OCI-LY1 (cell line): ENCODE data around the gene STX11.

Experiments used
- H2AFZ ChIP-seq: fragments of 200-600 bp; sonication (generic), shearing (Covaris generic); 2 replicates; pipeline ENCODE4 v1.6.0; 2014; ENCODE audit warnings: antibody characterized with exemption, mild to moderate bottlenecking, low read length
- H3F3A ChIP-seq: fragments of 200-600 bp; sonication (generic), shearing (Covaris generic); 2 replicates; pipeline ENCODE4 v1.6.0; 2014; ENCODE audit warnings: mild to moderate bottlenecking, antibody characterized with exemption, low read length, moderate library complexity; ENCODE audit not compliant: insufficient read depth
- H3K27ac ChIP-seq: fragments of 200-600 bp; sonication (generic); 2 replicates; pipeline ENCODE4 v1.5.1; 2014; ENCODE audit warnings: low read length, mixed run types, mild to moderate bottlenecking, low read depth; ENCODE audit not compliant: poor library complexity, severe bottlenecking
- H3K27me3 ChIP-seq: fragments of 200-600 bp; sonication (generic); 2 replicates; pipeline ENCODE4 v1.6.0; 2014; ENCODE audit warnings: antibody characterized with exemption, mild to moderate bottlenecking, low read length, moderate library complexity; ENCODE audit not compliant: insufficient read depth
- H3K36me3 ChIP-seq: fragments of 200-600 bp; sonication (generic); 2 replicates; pipeline ENCODE4 v1.6.1; 2014; ENCODE audit warnings: mild to moderate bottlenecking, antibody characterized with exemption, low read length, moderate library complexity, mixed read lengths; ENCODE audit not compliant: insufficient read depth
- H3K4me1 ChIP-seq: fragments of 200-600 bp; sonication (generic); 2 replicates; pipeline ENCODE4 v1.5.1; 2014; ENCODE audit warnings: mild to moderate bottlenecking, low read length, moderate library complexity; ENCODE audit not compliant: insufficient read depth, severe bottlenecking
- H3K4me2 ChIP-seq: fragments of 200-600 bp; sonication (generic), shearing (Covaris generic); 2 replicates; pipeline ENCODE4 v1.6.1; 2014; ENCODE audit warnings: low read length
- H3K4me3 ChIP-seq: fragments of 200-600 bp; sonication (generic); 2 replicates; pipeline ENCODE4 v1.5.1; 2014; ENCODE audit warnings: low read length, low read depth, mild to moderate bottlenecking, mixed read lengths; ENCODE audit not compliant: poor library complexity, severe bottlenecking
- H3K79me2 ChIP-seq: fragments of 200-600 bp; shearing (Covaris generic); 2 replicates; pipeline ENCODE4 v1.6.1; 2016; ENCODE audit warnings: mixed run types, low read length, mixed read lengths; ENCODE audit not compliant: insufficient read depth
- H3K9ac ChIP-seq: fragments of 200-600 bp; sonication (generic), shearing (Covaris generic); 2 replicates; pipeline ENCODE4 v1.6.1; 2014; ENCODE audit warnings: mild to moderate bottlenecking, low read length, mixed read lengths
- H3K9me2 ChIP-seq: fragments of 200-600 bp; sonication (generic), shearing (Covaris generic); 2 replicates; pipeline ENCODE4 v1.6.1; 2014; ENCODE audit warnings: low read depth, mild to moderate bottlenecking, low read length, mixed read lengths
- H3K9me3 ChIP-seq: fragments of 200-600 bp; shearing (Covaris generic); 2 replicates; pipeline ENCODE4 v1.6.1; 2014; ENCODE audit warnings: low read length, mixed read lengths
- H4K20me1 ChIP-seq: fragments of 200-600 bp; sonication (generic), shearing (Covaris generic); 2 replicates; pipeline ENCODE4 v1.6.0; 2016; ENCODE audit warnings: mild to moderate bottlenecking, low read length; ENCODE audit not compliant: insufficient read depth
- CTCF ChIP-seq: fragments of 200-600 bp; sonication (generic), shearing (Covaris generic); IDR thresholded peaks from 2 replicates; pipeline ENCODE4 v1.5.1; 2017; ENCODE audit warnings: mild to moderate bottlenecking, antibody characterized with exemption, low read length, moderate library complexity, mixed read lengths
- EZH2 ChIP-seq: fragments of 200-600 bp; sonication (generic), shearing (Covaris generic); IDR thresholded peaks from 2 replicates; pipeline ENCODE4 v1.8.0; 2017; ENCODE audit warnings: borderline replicate concordance, mixed run types, mild to moderate bottlenecking, antibody characterized with exemption, low read length, moderate library complexity, mixed read lengths

STX11 gene

GRCh38 chr6:144150710-144151657 is 667 bp downstream of the STX11 start:
- peaks cover 5% of the 10 kb centered on the region; the same call in 1 of the 2 replicates for H3K27me3 ChIP-seq
- H3K36me3 ChIP-seq, result no peaks in the 10 kb centered on the region
- no peaks in the 10 kb centered on the region for H3F3A ChIP-seq
- peaks cover 19% of the 10 kb centered on the region for H3K4me1 ChIP-seq
- peak overlapping the region; percentile 71 for H2AFZ ChIP-seq
- no peaks in the 10 kb centered on the region for H3K79me2 ChIP-seq
- peak overlapping the region; percentile 71 for H3K4me3 ChIP-seq
- peak overlapping the region; percentile 92 for H3K4me2 ChIP-seq
- TF ChIP-seq EZH2 (no peak), CTCF (peak; percentile 32; the same call in 1 of the 2 replicates)
- peak overlapping the region; percentile 57 for H3K9ac ChIP-seq
- peak overlapping the region; percentile 8 for H3K27ac ChIP-seq
- no peaks in the 10 kb centered on the region for H3K9me2 ChIP-seq
- no peaks in the 10 kb centered on the region for H4K20me1 ChIP-seq
- no peaks in the 10 kb centered on the region for H3K9me3 ChIP-seq

- H2AFZ ChIP-seq, result no peak overlapping the region
- no peaks in the 10 kb centered on the region for H4K20me1 ChIP-seq
- H3K9ac ChIP-seq, result no peak overlapping the region
- H3K9me2 ChIP-seq, result no peaks in the 10 kb centered on the region
- H3K4me1 ChIP-seq, result peaks cover 19% of the 10 kb centered on the region
- no peaks in the 10 kb centered on the region for H3K79me2 ChIP-seq
- H3F3A ChIP-seq, result no peaks in the 10 kb centered on the region
- no peaks in the 10 kb centered on the region for H3K36me3 ChIP-seq
- TF ChIP-seq EZH2, result no peak
- no peak overlapping the region for H3K27ac ChIP-seq
- H3K9me3 ChIP-seq, result no peaks in the 10 kb centered on the region
- no peak overlapping the region for H3K4me3 ChIP-seq
- no peak overlapping the region for H3K4me2 ChIP-seq
- H3K27me3 ChIP-seq, result peaks cover 5% of the 10 kb centered on the region; the same call in 1 of the 2 replicates
Measured at GRCh38 chr6:144152334-144152900, 2.1 kb downstream of the STX11 start.

- Histone ChIP-seq H2AFZ (no peak overlapping the region), H4K20me1 (no peaks in the 10 kb centered on the region), H3K4me1 (peaks cover 19% of the 10 kb centered on the region), H3K79me2 (no peaks in the 10 kb centered on the region), H3K9ac (no peak overlapping the region), H3K4me3 (no peak overlapping the region), H3K27me3 (peaks cover 5% of the 10 kb centered on the region; the same call in 1 of the 2 replicates), H3K4me2 (no peak overlapping the region), H3K27ac (no peak overlapping the region), H3K9me3 (no peaks in the 10 kb centered on the region), H3K9me2 (no peaks in the 10 kb centered on the region), H3F3A (no peaks in the 10 kb centered on the region), H3K36me3 (no peaks in the 10 kb centered on the region)
- no peak for TF ChIP-seq EZH2
- no peak for TF ChIP-seq CTCF
Measured at GRCh38 chr6:144153260-144153659, 2.9 kb downstream of the STX11 start.
